NCI-H2081 treated with DMSO at 0.1 percent for 48 hours (cell line): ENCODE results near the gene CFAP97.
A peak's percentile ranks its signal among the peaks of the same experiment; 100 is the strongest.
"Not testable (repeated sequence)": the region's sequence is repeated elsewhere in the genome, so short reads cannot be mapped to it uniquely, and the experiment has no call there.

Experiments
- DNase-seq: peaks from one replicate; lab custom pipeline; 2025; lab: John Stamatoyannopoulos, UW

Gene CFAP97

GRCh38 chr4:185203486-185204237 lies at the start of gene CFAP97:
Gene CFAP97 (minus strand): TSS chr4:185204000. CDS start chr4:185191196, 12,804 bp downstream.
- peak; percentile 46 for DNase-seq

GRCh38 chr4:185249105-185249504 lies 45.3 kb upstream of the CFAP97 start:
- no peak for DNase-seq

- DNase-seq = no peak
Measured at GRCh38 chr4:185248393-185249039, 44.7 kb upstream of the CFAP97 start.

GRCh38 chr4:185247151-185247550 lies 43.4 kb upstream of the CFAP97 start:
- DNase-seq = no peak

- no peak for DNase-seq
Measured at GRCh38 chr4:185246453-185246852, 42.7 kb upstream of the CFAP97 start.

- DNase-seq = no peak
Measured at GRCh38 chr4:185244763-185245162, 41.0 kb upstream of the CFAP97 start.

GRCh38 chr4:185243879-185244278 lies 40.1 kb upstream of the CFAP97 start:
- no peak for DNase-seq

GRCh38 chr4:185242749-185243533 lies 39.1 kb upstream of the CFAP97 start:
- no peak for DNase-seq

GRCh38 chr4:185240486-185240885 lies 36.7 kb upstream of the CFAP97 start:
- not testable (repeated sequence) for DNase-seq

GRCh38 chr4:185238750-185239149 lies 35.0 kb upstream of the CFAP97 start:
- no peak for DNase-seq

GRCh38 chr4:185238215-185238681 lies 34.4 kb upstream of the CFAP97 start:
- DNase-seq = no peak

- DNase-seq = no peak
Measured at GRCh38 chr4:185237175-185237574, 33.4 kb upstream of the CFAP97 start.

GRCh38 chr4:185235843-185236503 lies 32.2 kb upstream of the CFAP97 start:
- DNase-seq = no peak

GRCh38 chr4:185235119-185235842 lies 31.5 kb upstream of the CFAP97 start:
- no peak for DNase-seq

- DNase-seq = no peak
Measured at GRCh38 chr4:185232370-185232769, 28.6 kb upstream of the CFAP97 start.

- no peak for DNase-seq
Measured at GRCh38 chr4:185229021-185229818, 25.4 kb upstream of the CFAP97 start.

- DNase-seq = no peak
Measured at GRCh38 chr4:185227713-185228278, 24.0 kb upstream of the CFAP97 start.

- DNase-seq = no peak
Measured at GRCh38 chr4:185227131-185227551, 23.3 kb upstream of the CFAP97 start.

GRCh38 chr4:185225940-185226339 lies 22.1 kb upstream of the CFAP97 start:
- no peak for DNase-seq

- no peak for DNase-seq
Measured at GRCh38 chr4:185224597-185224996, 20.8 kb upstream of the CFAP97 start.
